Loucy (cell line): Measurements from ENCODE around the gene NDUFS6.

Source experiments
- H2AFZ ChIP-seq: fragments of 200-600 bp; sonication (generic); 2 replicates; pipeline ENCODE4 v1.6.0; 2016; ENCODE audit warnings: antibody characterized with exemption, mild to moderate bottlenecking, low read length, moderate library complexity
- H3F3A ChIP-seq: fragments of 200-600 bp; 2 replicates; pipeline ENCODE4 v1.6.0; 2016; ENCODE audit warnings: antibody characterized with exemption, low read depth, mild to moderate bottlenecking
- H3K27me3 ChIP-seq: fragments of 200-600 bp; sonication (generic); 2 replicates; pipeline ENCODE4 v1.6.1; 2014; ENCODE audit warnings: low read length, mild to moderate bottlenecking; ENCODE audit not compliant: insufficient read depth, poor library complexity, severe bottlenecking
- H3K36me3 ChIP-seq: fragments of 200-600 bp; sonication (generic); 2 replicates; pipeline ENCODE4 v1.6.1; 2016; ENCODE audit warnings: low read length; ENCODE audit not compliant: insufficient read depth
- H3K4me1 ChIP-seq: fragments of 200-600 bp; sonication (generic); 2 replicates; pipeline ENCODE4 v1.5.1; 2014; ENCODE audit warnings: low read length, mild to moderate bottlenecking; ENCODE audit not compliant: insufficient read depth, poor library complexity, severe bottlenecking
- H3K4me2 ChIP-seq: fragments of 200-600 bp; sonication (generic); 2 replicates; pipeline ENCODE4 v1.6.0; 2014; ENCODE audit warnings: antibody characterized with exemption, low read length, low read depth, mild to moderate bottlenecking; ENCODE audit not compliant: poor library complexity, severe bottlenecking
- H3K4me3 ChIP-seq: fragments of 200-600 bp; sonication (generic); 2 replicates; pipeline ENCODE4 v1.5.1; 2014; ENCODE audit warnings: low read length, mild to moderate bottlenecking, mixed read lengths; ENCODE audit not compliant: poor library complexity, severe bottlenecking
- H3K79me2 ChIP-seq: fragments of 200-600 bp; sonication (generic); 2 replicates; pipeline ENCODE4 v1.6.1; 2014; ENCODE audit warnings: low read length; ENCODE audit not compliant: insufficient read depth
- H3K9ac ChIP-seq: fragments of 200-600 bp; sonication (generic); 2 replicates; pipeline ENCODE4 v1.6.0; 2014; ENCODE audit warnings: mild to moderate bottlenecking, low read depth, low read length, moderate library complexity; ENCODE audit not compliant: poor library complexity, severe bottlenecking
- H3K9me2 ChIP-seq: fragments of 200-600 bp; sonication (generic); replicated peaks from 2 replicates; pipeline ENCODE4 v1.6.1; 2016; ENCODE audit warnings: low read depth, low read length, mixed read lengths
- H3K9me3 ChIP-seq: fragments of 200-600 bp; sonication (generic); 2 replicates; pipeline ENCODE4 v1.6.1; 2014; ENCODE audit warnings: mild to moderate bottlenecking, antibody characterized with exemption, low read length, low read depth; ENCODE audit not compliant: insufficient read depth
- H4K20me1 ChIP-seq: fragments of 200-600 bp; sonication (generic); 2 replicates; pipeline ENCODE4 v1.6.0; 2014; ENCODE audit warnings: antibody characterized with exemption, low read length, mild to moderate bottlenecking; ENCODE audit not compliant: insufficient read depth, poor library complexity, severe bottlenecking
- EZH2phosphoT487 ChIP-seq: fragments of 200-600 bp; IDR thresholded peaks from 2 replicates; pipeline ENCODE4 v1.6.1; 2018; ENCODE audit warnings: antibody characterized with exemption, mild to moderate bottlenecking, moderate library complexity, borderline replicate concordance
- TF ChIP-seq, protein P1 (sequence below): fragments of 200-600 bp; sonication (generic); conservative IDR thresholded peaks from 2 replicates; pipeline ENCODE4 v1.5.1; 2014; ENCODE audit warnings: mild to moderate bottlenecking, antibody characterized with exemption, low read length

NDUFS6 gene

DNA sequence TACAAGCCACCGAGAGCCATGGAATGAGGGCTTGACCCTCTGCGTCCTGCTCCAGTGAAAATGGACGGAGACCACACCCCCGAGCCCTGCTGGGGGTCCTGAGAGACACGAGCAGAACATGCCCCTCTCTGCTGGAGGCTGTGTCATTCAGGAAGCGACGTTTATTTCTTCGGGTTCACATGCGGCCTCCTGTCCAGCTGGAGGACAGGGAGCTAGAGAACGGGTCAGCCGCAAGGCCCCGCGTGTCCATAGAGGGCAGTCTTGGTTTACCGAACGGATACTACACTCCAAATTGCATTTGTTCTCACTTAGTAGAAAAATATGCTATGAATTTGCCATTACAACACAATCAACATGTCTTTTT, 37.7 kb upstream of the NDUFS6 start:
- no peaks in the 10 kb centered on the region for H3K9me3 ChIP-seq
- TF ChIP-seq, protein P1, sequence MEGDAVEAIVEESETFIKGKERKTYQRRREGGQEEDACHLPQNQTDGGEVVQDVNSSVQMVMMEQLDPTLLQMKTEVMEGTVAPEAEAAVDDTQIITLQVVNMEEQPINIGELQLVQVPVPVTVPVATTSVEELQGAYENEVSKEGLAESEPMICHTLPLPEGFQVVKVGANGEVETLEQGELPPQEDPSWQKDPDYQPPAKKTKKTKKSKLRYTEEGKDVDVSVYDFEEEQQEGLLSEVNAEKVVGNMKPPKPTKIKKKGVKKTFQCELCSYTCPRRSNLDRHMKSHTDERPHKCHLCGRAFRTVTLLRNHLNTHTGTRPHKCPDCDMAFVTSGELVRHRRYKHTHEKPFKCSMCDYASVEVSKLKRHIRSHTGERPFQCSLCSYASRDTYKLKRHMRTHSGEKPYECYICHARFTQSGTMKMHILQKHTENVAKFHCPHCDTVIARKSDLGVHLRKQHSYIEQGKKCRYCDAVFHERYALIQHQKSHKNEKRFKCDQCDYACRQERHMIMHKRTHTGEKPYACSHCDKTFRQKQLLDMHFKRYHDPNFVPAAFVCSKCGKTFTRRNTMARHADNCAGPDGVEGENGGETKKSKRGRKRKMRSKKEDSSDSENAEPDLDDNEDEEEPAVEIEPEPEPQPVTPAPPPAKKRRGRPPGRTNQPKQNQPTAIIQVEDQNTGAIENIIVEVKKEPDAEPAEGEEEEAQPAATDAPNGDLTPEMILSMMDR: peak; percentile 78
- TF ChIP-seq EZH2phosphoT487: no peak
- H3K4me3 ChIP-seq: no peak overlapping the region
- no peaks in the 10 kb centered on the region for H3K36me3 ChIP-seq
- H3K9ac ChIP-seq: no peak overlapping the region
- H3K79me2 ChIP-seq: no peaks in the 10 kb centered on the region
- H4K20me1 ChIP-seq: no peaks in the 10 kb centered on the region
- no peak overlapping the region for H3K4me2 ChIP-seq
- no peaks in the 10 kb centered on the region for H3K27me3 ChIP-seq
- no peaks in the 10 kb centered on the region for H3K9me2 ChIP-seq
- no peak overlapping the region for H2AFZ ChIP-seq
- no peaks in the 10 kb centered on the region for H3K4me1 ChIP-seq
- H3F3A ChIP-seq: no peaks in the 10 kb centered on the region

DNA sequence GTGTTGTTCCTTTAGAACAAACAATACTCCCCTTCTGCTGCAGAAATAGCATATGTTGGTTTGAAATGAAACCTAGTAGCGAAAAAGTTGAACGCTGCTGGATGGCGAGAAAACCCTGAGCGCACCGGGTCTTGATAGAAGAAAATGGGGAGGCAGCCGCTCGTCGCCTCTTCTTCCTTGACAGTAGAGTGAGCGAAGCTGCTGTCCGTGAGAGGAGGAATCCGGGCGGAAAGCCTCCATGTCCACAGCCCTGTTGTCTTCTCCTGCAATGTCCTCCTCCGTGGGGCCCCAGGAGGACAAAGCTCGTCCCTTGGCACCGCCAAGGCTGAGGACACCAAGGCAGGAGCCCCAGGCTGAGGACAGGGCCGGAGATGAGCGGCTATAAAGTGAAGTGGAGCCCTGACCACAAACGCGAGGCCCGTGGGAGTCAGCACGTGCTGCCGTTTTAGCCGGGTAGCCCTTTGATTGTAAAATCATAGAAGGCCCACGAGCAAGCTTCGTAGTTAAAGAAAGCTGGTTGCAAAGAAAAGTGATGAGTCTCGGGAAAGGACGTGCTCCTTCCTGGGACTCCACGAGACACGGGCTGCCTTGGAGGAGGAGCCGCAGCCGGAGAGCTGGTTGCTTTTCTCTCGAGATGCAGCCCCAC, 37.1 kb upstream of the NDUFS6 start:
- H3K9me3 ChIP-seq: no peaks in the 10 kb centered on the region
- no peak overlapping the region for H3K4me3 ChIP-seq
- H3F3A ChIP-seq: no peaks in the 10 kb centered on the region
- H3K4me2 ChIP-seq: no peak overlapping the region
- no peak for TF ChIP-seq EZH2phosphoT487
- TF ChIP-seq, protein P1: no peak
- H4K20me1 ChIP-seq: no peaks in the 10 kb centered on the region
- no peaks in the 10 kb centered on the region for H3K4me1 ChIP-seq
- H2AFZ ChIP-seq: no peak overlapping the region
- no peaks in the 10 kb centered on the region for H3K27me3 ChIP-seq
- no peaks in the 10 kb centered on the region for H3K9me2 ChIP-seq
- H3K79me2 ChIP-seq: no peaks in the 10 kb centered on the region
- no peaks in the 10 kb centered on the region for H3K36me3 ChIP-seq
- H3K9ac ChIP-seq: no peak overlapping the region

DNA sequence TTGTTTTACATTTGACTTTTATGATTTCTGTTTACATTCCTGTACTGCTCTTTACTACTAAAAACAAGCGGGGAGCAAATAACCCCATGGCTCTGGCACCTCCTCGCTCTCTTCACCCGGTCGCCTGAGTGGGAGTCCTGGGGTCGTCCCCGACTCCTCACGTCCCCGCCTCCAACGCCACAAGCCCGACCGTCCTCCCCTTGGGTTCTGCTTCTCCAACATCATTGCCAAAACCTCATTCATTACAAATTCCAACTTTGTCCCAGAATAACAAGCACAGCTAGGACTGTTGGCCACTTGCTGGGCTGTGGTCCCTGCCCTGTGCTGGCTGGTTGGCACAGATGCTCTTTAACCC, 36.6 kb upstream of the NDUFS6 start:
- Histone ChIP-seq H3K9ac (no peak overlapping the region), H3K27me3 (no peaks in the 10 kb centered on the region), H3K4me2 (no peak overlapping the region), H3K36me3 (no peaks in the 10 kb centered on the region), H3K9me3 (no peaks in the 10 kb centered on the region), H3K4me1 (no peaks in the 10 kb centered on the region), H2AFZ (no peak overlapping the region), H3K79me2 (no peaks in the 10 kb centered on the region), H3K9me2 (no peaks in the 10 kb centered on the region), H3K4me3 (no peak overlapping the region), H4K20me1 (no peaks in the 10 kb centered on the region), H3F3A (no peaks in the 10 kb centered on the region)
- TF ChIP-seq, protein P1: no peak
- TF ChIP-seq EZH2phosphoT487: no peak
